PC-9 (cell line): ENCODE measurements around the gene LYPD6B. TPM values are rescaled to one million over a fixed set of nuclear protein-coding genes. Genes with fewer than 3 reads are reported as not detected.

Source experiments
- BruUV-seq: library from RNA; stranded (reverse); fragments of 400-500 nt; replicated peaks from 2 replicates; lab custom pipeline; 2021; lab: Mats Ljungman, UMichigan
- CTCF ChIA-PET: fragments of 300-600 bp; sonication (Branson Sonifier 250); formaldehyde crosslinking; loops from one replicate; lab custom pipeline; 2022; ENCODE audit warnings: antibody characterized with exemption; lab: Charles Lee
- POLR2A ChIA-PET: fragments of 300-600 bp; sonication (Branson Sonifier 250); formaldehyde crosslinking; loops from one replicate; lab custom pipeline; 2022; ENCODE audit warnings: antibody characterized with exemption; ENCODE audit not compliant: unreplicated experiment; lab: Charles Lee
- DNase-seq, 2 experiments: peaks; one replicate each; pipeline versions ENCODE4 v3.0.0 to v3.0.0-alpha.2; 2015 to 2022; ENCODE audit warnings: mixed read lengths in 1 of 2
- H2AFZ ChIP-seq: fragments of 200-600 bp; sonication (generic); 2 replicates; pipeline ENCODE4 v1.8.1; 2017; ENCODE audit warnings: antibody characterized with exemption
- H3F3A ChIP-seq: fragments of 200-600 bp; sonication (generic); 2 replicates; pipeline ENCODE4 v1.8.1; 2017; ENCODE audit warnings: antibody characterized with exemption, mild to moderate bottlenecking, low read depth; ENCODE audit not compliant: insufficient read depth
- H3K27ac ChIP-seq: fragments of 200-600 bp; sonication (generic); 2 replicates; pipeline ENCODE4 v1.6.1; 2016; ENCODE audit warnings: mixed run types
- H3K27me3 ChIP-seq: fragments of 200-600 bp; sonication (generic); 2 replicates; pipeline ENCODE4 v1.6.1; 2016; ENCODE audit warnings: low read depth, mixed run types; ENCODE audit not compliant: insufficient read depth
- H3K36me3 ChIP-seq: fragments of 200-600 bp; sonication (generic); 2 replicates; pipeline ENCODE4 v1.6.1; 2016; ENCODE audit warnings: low read depth, mixed run types
- H3K4me1 ChIP-seq: fragments of 200-600 bp; sonication (generic); replicated peaks from 2 replicates; pipeline ENCODE4 v1.6.1; 2016; ENCODE audit warnings: mixed run types; ENCODE audit not compliant: insufficient read depth
- H3K4me2 ChIP-seq: fragments of 200-600 bp; sonication (generic); 2 replicates; pipeline ENCODE4 v1.6.1; 2017; ENCODE audit warnings: mixed run types
- H3K4me3 ChIP-seq: fragments of 200-600 bp; sonication (generic); 2 replicates; pipeline ENCODE4 v1.6.1; 2016; ENCODE audit warnings: mixed run types
- H3K79me2 ChIP-seq: fragments of 200-600 bp; sonication (generic); 2 replicates; pipeline ENCODE4 v1.6.1; 2017; ENCODE audit warnings: low read depth, mixed run types
- H3K9me2 ChIP-seq: fragments of 200-600 bp; sonication (generic); 2 replicates; pipeline ENCODE4 v1.8.1; 2017; ENCODE audit warnings: mild to moderate bottlenecking; ENCODE audit not compliant: insufficient read depth
- H3K9me3 ChIP-seq: fragments of 200-600 bp; sonication (generic); 2 replicates; pipeline ENCODE4 v1.8.1; 2016; ENCODE audit warnings: low read depth; ENCODE audit not compliant: insufficient read depth
- H4K20me1 ChIP-seq: fragments of 200-600 bp; sonication (generic); 2 replicates; pipeline ENCODE4 v1.8.1; 2017; ENCODE audit not compliant: insufficient read depth
- EZH2 ChIP-seq: fragments of 200-600 bp; sonication (generic); IDR thresholded peaks from 2 replicates; pipeline ENCODE4 v1.8.0; 2017; ENCODE audit warnings: antibody characterized with exemption, low read depth
- intact Hi-C: fragments of 100-400 bp; cut with micrococcal nuclease; formaldehyde crosslinking; loops from one replicate; pipeline ENCODE4 v1.10.0; 2022; ENCODE audit not compliant: unreplicated experiment
- total RNA-seq: library from RNA; stranded (reverse); gene quantifications from 2 replicates; pipeline ENCODE4 v1.2.3, GENCODE V29; 2021
- TF ChIP-seq, protein P1 (sequence below): fragments of 200-600 bp; sonication (generic); conservative IDR thresholded peaks from 2 replicates; pipeline ENCODE4 v1.6.1; 2017; ENCODE audit warnings: mixed run types, antibody characterized with exemption, mild to moderate bottlenecking, moderate library complexity

LYPD6B gene
- total RNA-seq, 1 experiment from 2014 or later: 10.0 TPM

DNA sequence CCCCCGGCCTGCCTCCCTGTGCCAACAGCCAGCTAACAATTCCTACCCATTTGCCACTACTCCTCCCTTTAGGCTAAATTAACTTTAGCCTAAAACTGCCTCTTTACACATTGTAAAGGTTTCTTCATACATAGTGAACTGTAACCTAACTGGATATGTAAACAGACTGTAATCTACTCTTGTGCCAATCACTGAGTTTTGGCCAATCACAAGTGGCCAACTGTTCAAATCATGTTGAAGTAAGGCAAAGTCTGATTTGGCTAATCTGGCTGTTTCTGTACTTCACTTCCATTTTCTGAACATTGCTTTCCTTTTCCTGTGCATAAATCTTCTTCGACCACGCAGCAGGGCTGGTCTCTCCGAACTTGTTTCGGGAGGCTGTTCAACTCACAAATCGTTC, 188.3 kb downstream of the LYPD6B start:
- intact Hi-C loops: no loop called here
- DNase-seq: no peak
- no peaks in the 10 kb centered on the region for H3K79me2 ChIP-seq
- H2AFZ ChIP-seq: no peak overlapping the region
- no peak overlapping the region for H3K4me2 ChIP-seq
- no peaks in the 10 kb centered on the region for H3K9me3 ChIP-seq
- no peak overlapping the region for H3K27ac ChIP-seq
- H3F3A ChIP-seq: no peaks in the 10 kb centered on the region
- TF ChIP-seq, protein P1, sequence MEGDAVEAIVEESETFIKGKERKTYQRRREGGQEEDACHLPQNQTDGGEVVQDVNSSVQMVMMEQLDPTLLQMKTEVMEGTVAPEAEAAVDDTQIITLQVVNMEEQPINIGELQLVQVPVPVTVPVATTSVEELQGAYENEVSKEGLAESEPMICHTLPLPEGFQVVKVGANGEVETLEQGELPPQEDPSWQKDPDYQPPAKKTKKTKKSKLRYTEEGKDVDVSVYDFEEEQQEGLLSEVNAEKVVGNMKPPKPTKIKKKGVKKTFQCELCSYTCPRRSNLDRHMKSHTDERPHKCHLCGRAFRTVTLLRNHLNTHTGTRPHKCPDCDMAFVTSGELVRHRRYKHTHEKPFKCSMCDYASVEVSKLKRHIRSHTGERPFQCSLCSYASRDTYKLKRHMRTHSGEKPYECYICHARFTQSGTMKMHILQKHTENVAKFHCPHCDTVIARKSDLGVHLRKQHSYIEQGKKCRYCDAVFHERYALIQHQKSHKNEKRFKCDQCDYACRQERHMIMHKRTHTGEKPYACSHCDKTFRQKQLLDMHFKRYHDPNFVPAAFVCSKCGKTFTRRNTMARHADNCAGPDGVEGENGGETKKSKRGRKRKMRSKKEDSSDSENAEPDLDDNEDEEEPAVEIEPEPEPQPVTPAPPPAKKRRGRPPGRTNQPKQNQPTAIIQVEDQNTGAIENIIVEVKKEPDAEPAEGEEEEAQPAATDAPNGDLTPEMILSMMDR: no peak
- no peak for TF ChIP-seq EZH2
- POLR2A ChIA-PET: no interaction called here
- BruUV-seq: no TSS peak
- H3K4me1 ChIP-seq: no peaks in the 10 kb centered on the region
- CTCF ChIA-PET: no interaction called here
- H3K9me2 ChIP-seq: no peaks in the 10 kb centered on the region
- H3K4me3 ChIP-seq: no peak overlapping the region
- H3K27me3 ChIP-seq: no peaks in the 10 kb centered on the region
- no peaks in the 10 kb centered on the region for H3K36me3 ChIP-seq
- no peaks in the 10 kb centered on the region for H4K20me1 ChIP-seq

DNA sequence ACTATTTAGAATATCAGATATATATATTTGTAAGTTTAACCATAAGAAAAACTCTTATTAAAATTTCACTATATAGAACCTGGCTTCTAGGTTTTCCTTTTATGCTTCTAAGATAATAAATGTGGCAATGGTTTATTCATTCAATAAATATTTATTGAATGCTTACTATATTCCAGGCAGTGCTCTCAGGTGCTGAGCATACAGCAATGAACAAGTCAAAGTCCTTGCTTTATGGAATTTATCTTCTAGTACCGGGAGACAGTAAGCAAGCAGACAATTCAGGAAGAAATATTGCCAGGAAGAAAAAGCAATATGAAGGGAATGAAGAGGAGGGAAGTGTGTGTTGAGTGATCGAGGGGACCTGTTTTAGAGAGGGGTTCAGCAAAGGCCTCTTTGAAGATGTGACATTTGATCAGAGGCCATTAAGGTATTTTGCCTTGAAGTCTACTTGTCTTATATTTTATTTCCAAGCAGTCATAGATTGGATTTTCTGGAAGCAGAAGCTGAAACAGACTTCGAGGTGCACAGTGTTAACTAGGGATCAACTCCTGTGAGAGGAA, 197.4 kb downstream of the LYPD6B start:
- DNase-seq: no peak
- intact Hi-C loops: no loop called here
- POLR2A ChIA-PET: no interaction called here
- no peaks in the 10 kb centered on the region for H3K9me3 ChIP-seq
- H2AFZ ChIP-seq: no peak overlapping the region
- H3K36me3 ChIP-seq: no peaks in the 10 kb centered on the region
- H3K4me3 ChIP-seq: no peak overlapping the region
- no peaks in the 10 kb centered on the region for H3K79me2 ChIP-seq
- BruUV-seq: no TSS peak
- TF ChIP-seq EZH2: no peak
- TF ChIP-seq, protein P1: no peak
- H3K4me2 ChIP-seq: no peak overlapping the region
- H4K20me1 ChIP-seq: no peaks in the 10 kb centered on the region
- CTCF ChIA-PET: no interaction called here
- H3K4me1 ChIP-seq: no peaks in the 10 kb centered on the region
- H3K9me2 ChIP-seq: no peaks in the 10 kb centered on the region
- H3K27ac ChIP-seq: no peak overlapping the region
- no peaks in the 10 kb centered on the region for H3F3A ChIP-seq
- H3K27me3 ChIP-seq: no peaks in the 10 kb centered on the region

DNA sequence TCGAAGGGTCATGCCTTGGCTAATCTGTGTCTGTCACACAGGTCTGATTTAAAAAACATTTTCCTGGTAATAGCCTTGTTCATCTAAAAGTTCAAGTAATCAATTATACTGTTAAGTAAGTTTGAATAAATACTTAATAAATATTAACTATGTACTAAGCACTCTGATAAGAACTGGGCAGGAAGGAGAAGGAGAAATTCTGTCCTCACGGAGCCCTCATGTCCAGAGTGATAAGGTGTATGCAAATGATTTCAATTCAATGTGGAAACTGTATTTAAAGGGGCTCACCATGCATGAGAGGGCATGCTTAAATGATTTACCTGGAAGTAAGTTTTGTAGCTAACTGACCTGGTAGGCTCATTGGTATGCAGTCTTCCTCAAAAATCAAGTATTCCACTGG, 197.9 kb downstream of the LYPD6B start:
- Histone ChIP-seq H3F3A (no peaks in the 10 kb centered on the region), H3K4me1 (no peaks in the 10 kb centered on the region), H3K36me3 (no peaks in the 10 kb centered on the region), H3K9me3 (no peaks in the 10 kb centered on the region), H3K27ac (no peak overlapping the region), H3K9me2 (no peaks in the 10 kb centered on the region), H3K4me3 (no peak overlapping the region), H3K27me3 (no peaks in the 10 kb centered on the region), H3K4me2 (no peak overlapping the region), H3K79me2 (no peaks in the 10 kb centered on the region), H4K20me1 (no peaks in the 10 kb centered on the region), H2AFZ (no peak overlapping the region)
- CTCF ChIA-PET: no interaction called here
- no TSS peak for BruUV-seq
- DNase-seq: no peak
- no peak for TF ChIP-seq EZH2
- TF ChIP-seq, protein P1: no peak
- POLR2A ChIA-PET: no interaction called here
- intact Hi-C loops: no loop called here
